GM23248 (cell line): Measurements from ENCODE around the gene CAMTA2.

ENCODE experiments used
- EZH2 ChIP-seq: fragments of 200-600 bp; sonication (generic); IDR thresholded peaks from 2 replicates; pipeline ENCODE4 v1.6.1; 2018; ENCODE audit warnings: antibody characterized with exemption, mild to moderate bottlenecking; ENCODE audit not compliant: insufficient read depth, poor library complexity, severe bottlenecking
- EZH2phosphoT487 ChIP-seq: fragments of 200-600 bp; sonication (generic); IDR thresholded peaks from 2 replicates; pipeline ENCODE4 v1.6.1; 2018; ENCODE audit warnings: antibody characterized with exemption, moderate library complexity, mild to moderate bottlenecking, low read depth; ENCODE audit not compliant: insufficient read depth

DNA sequence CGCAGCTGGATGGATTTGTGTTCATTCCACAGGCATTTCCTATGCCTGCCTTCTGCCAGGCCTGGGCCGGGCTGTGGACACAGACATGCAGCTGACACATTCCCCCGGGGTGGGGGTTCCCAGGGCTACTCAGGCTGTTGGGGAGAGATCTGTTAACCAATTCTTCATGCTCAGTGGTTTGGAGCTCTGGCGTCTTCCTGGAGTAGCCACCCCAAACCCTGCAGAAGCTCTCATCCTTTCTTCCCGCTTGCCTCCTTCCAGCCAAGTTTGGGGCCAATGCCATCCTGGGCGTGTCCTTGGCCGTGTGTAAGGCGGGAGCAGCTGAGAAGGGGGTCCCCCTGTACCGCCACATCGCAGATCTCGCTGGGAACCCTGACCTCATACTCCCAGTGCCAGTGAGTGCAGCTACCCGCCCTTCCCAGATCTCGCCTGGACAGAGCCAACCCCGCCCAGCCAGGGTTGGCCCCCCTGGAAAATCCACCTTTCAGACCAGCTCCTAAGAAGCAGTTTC is 34.0 kb downstream of the CAMTA2 start:
- TF ChIP-seq EZH2 (no peak), EZH2phosphoT487 (no peak)
